LNCAP (cell line): Measurements from ENCODE around the gene LAD1.

Source experiments
- TF ChIP-seq, protein P1 (sequence below): fragments of 450-650 bp; IDR thresholded peaks from 2 replicates; pipeline ENCODE4 v1.5.1; 2017; ENCODE audit warnings: mild to moderate bottlenecking

The LAD1 gene

DNA sequence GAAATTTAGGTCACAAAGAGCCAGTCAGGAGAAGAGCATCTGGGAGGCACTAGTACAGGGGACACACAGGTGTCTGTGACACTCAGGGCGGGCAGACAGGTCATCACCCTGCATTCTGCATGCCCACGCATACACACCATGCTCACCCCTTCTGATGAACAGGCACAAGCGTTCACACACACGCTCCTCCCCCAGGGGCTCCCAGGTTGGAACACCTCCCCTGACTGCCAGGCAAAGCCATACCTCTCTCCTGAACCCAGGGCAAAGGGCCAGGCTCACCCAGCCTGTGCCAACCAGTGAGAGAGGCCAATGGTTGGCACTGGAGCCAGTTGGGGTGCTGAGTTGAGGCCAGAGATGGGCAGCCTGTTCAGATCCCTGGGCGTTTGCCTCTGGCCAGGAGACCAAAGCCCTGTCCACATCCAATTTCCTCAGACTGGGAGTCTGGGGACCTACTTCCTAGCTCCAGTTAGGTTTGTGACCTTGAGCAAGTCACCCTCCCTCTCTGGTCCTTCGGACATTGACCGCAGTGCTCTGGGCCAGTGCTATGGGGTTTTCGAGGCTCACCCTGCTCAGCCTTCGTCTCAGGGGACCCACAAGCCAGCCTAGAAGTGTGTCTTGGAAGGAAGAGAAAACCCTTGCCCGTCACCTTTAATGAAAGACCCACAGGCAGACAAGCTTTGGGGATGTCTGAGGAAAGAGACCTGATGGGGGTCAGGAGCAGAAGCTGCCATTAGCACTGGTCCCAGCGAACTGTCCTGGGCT lies 5.8 kb upstream of the LAD1 start:
- TF ChIP-seq, protein P1, sequence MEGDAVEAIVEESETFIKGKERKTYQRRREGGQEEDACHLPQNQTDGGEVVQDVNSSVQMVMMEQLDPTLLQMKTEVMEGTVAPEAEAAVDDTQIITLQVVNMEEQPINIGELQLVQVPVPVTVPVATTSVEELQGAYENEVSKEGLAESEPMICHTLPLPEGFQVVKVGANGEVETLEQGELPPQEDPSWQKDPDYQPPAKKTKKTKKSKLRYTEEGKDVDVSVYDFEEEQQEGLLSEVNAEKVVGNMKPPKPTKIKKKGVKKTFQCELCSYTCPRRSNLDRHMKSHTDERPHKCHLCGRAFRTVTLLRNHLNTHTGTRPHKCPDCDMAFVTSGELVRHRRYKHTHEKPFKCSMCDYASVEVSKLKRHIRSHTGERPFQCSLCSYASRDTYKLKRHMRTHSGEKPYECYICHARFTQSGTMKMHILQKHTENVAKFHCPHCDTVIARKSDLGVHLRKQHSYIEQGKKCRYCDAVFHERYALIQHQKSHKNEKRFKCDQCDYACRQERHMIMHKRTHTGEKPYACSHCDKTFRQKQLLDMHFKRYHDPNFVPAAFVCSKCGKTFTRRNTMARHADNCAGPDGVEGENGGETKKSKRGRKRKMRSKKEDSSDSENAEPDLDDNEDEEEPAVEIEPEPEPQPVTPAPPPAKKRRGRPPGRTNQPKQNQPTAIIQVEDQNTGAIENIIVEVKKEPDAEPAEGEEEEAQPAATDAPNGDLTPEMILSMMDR, result no peak

- TF ChIP-seq, protein P1, result no peak
These were observed 4.9 kb upstream of the LAD1 start for GRCh38 chr1:201404055-201404454.

DNA sequence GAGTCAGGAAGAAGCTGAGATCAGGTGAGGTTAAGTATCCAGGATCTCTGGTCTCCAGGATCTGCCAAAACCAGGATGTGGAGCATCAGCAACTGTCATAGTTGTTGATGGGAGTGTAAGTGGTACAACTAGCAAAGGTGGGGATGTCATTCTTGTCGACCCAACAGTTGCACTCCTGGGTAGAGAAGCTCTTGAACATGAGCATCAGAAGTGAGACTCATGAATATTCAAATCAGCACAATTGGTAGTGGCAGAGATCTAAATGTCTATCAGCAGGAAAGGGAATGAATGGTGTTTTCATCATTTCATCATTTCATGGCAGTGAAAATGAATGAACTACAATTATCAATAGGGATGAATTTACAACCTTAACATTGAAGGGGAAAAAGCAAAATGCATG lies 4.2 kb upstream of the LAD1 start:
- TF ChIP-seq, protein P1, result no peak

DNA sequence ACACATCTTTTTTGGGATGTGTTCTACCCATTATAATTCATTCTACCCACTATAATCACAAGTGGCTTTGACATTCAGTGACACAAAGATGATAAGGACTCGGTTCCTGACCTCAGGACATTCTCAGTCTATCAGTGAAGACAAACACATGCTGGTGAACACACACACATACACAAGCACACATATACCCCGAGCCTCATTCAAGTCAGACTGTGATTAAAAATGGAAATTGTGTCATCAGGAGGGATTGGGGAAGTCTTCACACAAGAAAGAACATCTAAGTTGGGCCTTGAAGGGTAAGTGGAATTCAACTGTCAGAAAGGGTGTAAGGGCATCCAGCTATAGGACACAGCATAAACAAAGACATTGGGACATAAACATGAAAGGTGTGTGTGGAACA lies 2.6 kb upstream of the LAD1 start:
- TF ChIP-seq, protein P1, result no peak

GRCh38 chr1:201400852-201401230 lies 1.7 kb upstream of the LAD1 start:
- TF ChIP-seq, protein P1, result no peak

DNA sequence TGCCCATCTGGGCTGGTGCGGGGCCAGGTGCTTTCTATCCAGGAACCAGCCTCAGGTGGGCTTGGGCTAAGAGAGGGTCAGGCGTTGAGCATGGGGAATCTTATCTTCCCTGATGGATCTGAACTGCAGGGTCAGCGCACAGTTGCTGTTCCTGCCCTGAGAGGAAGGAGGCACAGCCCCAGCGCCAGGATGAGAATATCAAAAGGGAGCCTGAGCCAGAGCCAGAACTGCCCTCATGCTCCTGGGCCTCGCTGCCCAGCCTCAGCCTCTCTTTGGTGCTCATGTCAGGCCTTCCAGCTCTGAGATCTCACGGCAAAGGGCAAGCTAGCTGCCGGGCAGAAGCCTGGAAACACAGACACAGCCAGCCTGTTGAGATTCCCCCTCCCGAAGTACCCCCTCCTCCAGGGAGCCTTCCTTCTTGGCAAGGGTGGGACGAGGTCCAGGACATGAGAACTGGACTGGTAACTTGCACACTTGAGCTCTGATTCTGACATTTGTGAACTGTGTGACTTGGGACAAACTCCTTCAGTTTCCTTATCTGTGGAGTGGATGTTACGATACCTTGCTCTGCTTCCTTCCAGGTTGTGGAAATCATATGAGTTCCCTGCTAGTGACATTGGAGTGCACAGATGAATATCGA lies 1.2 kb upstream of the LAD1 start:
- TF ChIP-seq, protein P1, result no peak

- TF ChIP-seq, protein P1, result no peak
These were observed 415 bp upstream of the LAD1 start for GRCh38 chr1:201399352-201400126.
